ENCODE data around the gene DIP2C.

DIP2C gene

GRCh38 chr10:604716-605631 is 84.5 kb downstream of the DIP2C start:
- Histone ChIP-seq H3K27ac (no peak overlapping the region), H3K27me3 (replicated peaks) (no peaks in the 10 kb centered on the region), H3K4me3 (ENCODE audit: low read depth, low read length) (no peak overlapping the region), H3K36me3 (replicated peaks) (no peaks in the 10 kb centered on the region)
- no peak for DNase-seq
- TF ChIP-seq CTCF (IDR thresholded peaks at IDR 0.05; ENCODE audit: low read depth, low read length, missing control alignments) = no peak
- in situ Hi-C loops (cut with HindIII; ENCODE audit: low pct_ligation_motif_present, low sequenced_read_pairs) = no loop called here

GRCh38 chr10:603745-604144 is 85.7 kb downstream of the DIP2C start:
- H3K36me3 ChIP-seq (replicated peaks) = no peaks in the 10 kb centered on the region
- H3K27ac ChIP-seq = no peak overlapping the region
- in situ Hi-C loops (cut with HindIII; ENCODE audit: low pct_ligation_motif_present, low sequenced_read_pairs) = no loop called here
- H3K4me3 ChIP-seq (ENCODE audit: low read depth, low read length) = no peak overlapping the region
- TF ChIP-seq CTCF (IDR thresholded peaks at IDR 0.05; ENCODE audit: low read depth, low read length, missing control alignments) = no peak
- no peaks in the 10 kb centered on the region for H3K27me3 ChIP-seq (replicated peaks)
- DNase-seq = no peak

- in situ Hi-C loops (cut with HindIII; ENCODE audit: low pct_ligation_motif_present, low sequenced_read_pairs) = no loop called here
- no peak overlapping the region for H3K27ac ChIP-seq
- DNase-seq = no peak
- H3K4me3 ChIP-seq (ENCODE audit: low read depth, low read length) = no peak overlapping the region
- no peaks in the 10 kb centered on the region for H3K36me3 ChIP-seq (replicated peaks)
- TF ChIP-seq CTCF (IDR thresholded peaks at IDR 0.05; ENCODE audit: low read depth, low read length, missing control alignments) = no peak
- no peaks in the 10 kb centered on the region for H3K27me3 ChIP-seq (replicated peaks)
These were observed 87.0 kb downstream of the DIP2C start for GRCh38 chr10:602391-603005.

- in situ Hi-C loops (cut with HindIII; ENCODE audit: low pct_ligation_motif_present, low sequenced_read_pairs) = no loop called here
- H3K27ac ChIP-seq = no peak overlapping the region
These were observed 87.9 kb downstream of the DIP2C start for GRCh38 chr10:601660-601963.

GRCh38 chr10:600876-601659 is 88.4 kb downstream of the DIP2C start:
- Histone ChIP-seq H3K4me3 (ENCODE audit: low read depth, low read length) (no peak overlapping the region), H3K27ac (no peak overlapping the region), H3K27me3 (replicated peaks) (no peaks in the 10 kb centered on the region), H3K36me3 (replicated peaks) (no peaks in the 10 kb centered on the region)
- no peak for DNase-seq
- TF ChIP-seq CTCF (IDR thresholded peaks at IDR 0.05; ENCODE audit: low read depth, low read length, missing control alignments) = no peak
- in situ Hi-C loops (cut with HindIII; ENCODE audit: low pct_ligation_motif_present, low sequenced_read_pairs) = no loop called here

More at GRCh38 chr10:601660-601963, 87.9 kb downstream of the DIP2C start:
- TF ChIP-seq CTCF (IDR thresholded peaks at IDR 0.05; ENCODE audit: low read depth, low read length, missing control alignments) = no peak
- no peaks in the 10 kb centered on the region for H3K27me3 ChIP-seq (replicated peaks)
- H3K4me3 ChIP-seq (ENCODE audit: low read depth, low read length) = no peak overlapping the region
- DNase-seq = no peak
- no peaks in the 10 kb centered on the region for H3K36me3 ChIP-seq (replicated peaks)

All from brain microvascular endothelial cell (primary cell).